Stimulated activated CD8-positive, alpha-beta memory T cell treated with anti-CD3 and anti-CD28 coated beads, Interleukin-15, amount 100 ng/mL, for 4 hours (primary cell): Measurements from ENCODE around the gene CYP4X1.
"Not testable (repeated sequence)": the region's sequence is repeated elsewhere in the genome, so short reads cannot be mapped to it uniquely, and the experiment has no call there.

Source experiments
- DNase-seq, 2 donors: peaks; one replicate each; pipeline ENCODE4 v3.0.0-alpha.2; 2020; ENCODE audit warnings: low read depth in 2 of 2

The CYP4X1 gene

DNA sequence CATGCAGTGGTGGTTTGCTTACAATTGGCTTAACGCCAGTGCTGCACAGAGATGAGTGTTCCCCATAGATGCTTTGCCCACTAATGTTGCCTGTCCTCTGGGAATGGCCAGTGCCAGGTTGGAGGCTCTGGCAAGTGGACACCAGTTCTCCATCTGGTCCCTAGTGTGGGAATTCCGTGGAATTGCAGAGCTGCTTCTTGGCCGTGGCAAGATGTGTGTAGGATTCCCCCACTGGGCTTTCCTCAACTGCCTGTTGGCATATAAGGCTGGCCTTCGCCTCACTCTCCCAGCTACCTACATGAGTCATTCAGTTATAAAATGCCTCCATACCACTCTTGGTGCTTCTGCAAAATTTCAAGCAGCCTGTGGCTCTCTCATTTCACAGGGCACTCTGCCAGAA is 45.6 kb downstream of the CYP4X1 start:
- not testable (repeated sequence) for DNase-seq

DNA sequence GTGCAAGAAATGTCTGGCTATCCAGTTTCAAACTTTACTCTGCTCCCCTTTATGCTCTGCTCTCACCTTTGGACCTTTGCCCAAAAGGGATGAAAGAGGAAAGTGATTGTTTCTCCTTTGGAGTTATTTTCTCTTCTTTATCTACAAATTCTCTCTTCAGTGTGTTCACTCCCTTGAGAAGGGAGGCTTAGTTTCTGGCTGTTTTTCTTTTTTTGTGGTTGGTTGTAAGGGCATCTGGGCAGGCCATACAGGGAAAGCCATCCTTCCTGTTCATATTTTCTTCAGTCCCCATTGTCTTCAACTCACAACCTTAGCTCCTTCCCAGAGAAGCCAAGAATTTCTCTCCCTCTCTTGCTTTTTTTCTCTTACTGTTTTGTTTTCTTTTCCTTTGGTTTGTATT is 46.0 kb downstream of the CYP4X1 start:
- DNase-seq, result not testable (repeated sequence)

DNA sequence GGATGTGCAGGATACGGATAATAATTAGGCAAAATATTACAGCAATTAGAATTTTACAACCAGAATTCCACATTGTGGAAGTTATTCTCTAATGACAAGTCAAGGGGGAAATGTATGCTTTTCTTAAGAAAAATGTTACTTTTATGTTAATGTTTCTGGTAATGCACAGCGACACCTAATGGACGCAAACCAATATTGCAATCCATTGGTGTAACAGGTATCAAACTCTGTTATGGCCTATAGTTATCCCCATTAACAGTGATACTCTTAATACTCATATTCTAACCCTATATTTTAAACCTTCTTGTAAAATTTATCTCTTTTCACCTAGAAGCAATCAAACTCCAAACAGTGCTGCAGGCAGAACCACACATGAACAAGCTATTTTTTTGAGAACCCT is 65.9 kb downstream of the CYP4X1 start:
- DNase-seq, result not testable (repeated sequence)

GRCh38 chr1:47091476-47091875 is 68.0 kb downstream of the CYP4X1 start:
- not testable (repeated sequence) for DNase-seq
